SKM-1 treated with dmso at 0.1 percent for 144 hours (cell line): ENCODE results near the gene KMT5B.

ENCODE experiments used
- DNase-seq: peaks from one replicate; lab custom pipeline; 2025; ENCODE audit not compliant: unreplicated experiment; lab: John Stamatoyannopoulos, UW

Gene KMT5B

DNA sequence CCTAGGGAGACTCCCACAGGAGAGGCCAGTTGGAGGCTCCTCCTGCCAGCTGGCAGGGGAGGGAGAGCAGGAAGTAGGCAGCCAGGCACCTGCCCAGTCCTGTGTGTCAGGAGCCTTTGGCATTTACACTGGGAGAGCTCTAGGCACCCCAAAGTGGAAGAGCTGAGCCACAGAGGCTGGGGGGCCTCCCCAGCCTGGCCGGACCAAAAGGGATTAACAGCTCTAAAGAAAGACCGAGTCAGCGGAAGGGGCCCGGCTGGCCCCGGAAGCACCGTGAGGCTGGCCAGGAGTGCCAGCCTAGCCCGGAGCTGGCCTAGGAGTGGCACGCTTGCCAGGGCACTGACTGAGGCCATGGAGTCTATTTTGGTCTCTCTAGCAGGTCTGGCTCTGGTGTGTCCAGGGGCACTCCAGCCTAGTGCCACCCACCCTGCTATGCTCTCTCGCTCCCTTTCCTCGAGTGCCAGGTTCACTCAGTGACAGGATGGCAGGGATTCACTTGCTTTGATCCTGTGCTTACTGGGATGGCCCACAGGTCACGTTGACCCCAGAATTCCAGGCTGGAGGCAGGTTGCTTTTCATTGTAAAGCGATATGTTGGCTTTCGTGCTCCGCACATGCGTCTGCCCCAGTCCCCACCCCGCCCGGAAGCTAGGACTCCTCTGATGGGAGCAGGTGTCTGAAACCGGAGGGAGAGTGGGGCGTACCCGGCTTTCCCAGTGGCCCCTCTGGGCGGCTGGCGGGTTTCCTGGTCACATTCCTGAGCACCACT is 3.3 kb upstream of the KMT5B start:
- no peak for DNase-seq

DNA sequence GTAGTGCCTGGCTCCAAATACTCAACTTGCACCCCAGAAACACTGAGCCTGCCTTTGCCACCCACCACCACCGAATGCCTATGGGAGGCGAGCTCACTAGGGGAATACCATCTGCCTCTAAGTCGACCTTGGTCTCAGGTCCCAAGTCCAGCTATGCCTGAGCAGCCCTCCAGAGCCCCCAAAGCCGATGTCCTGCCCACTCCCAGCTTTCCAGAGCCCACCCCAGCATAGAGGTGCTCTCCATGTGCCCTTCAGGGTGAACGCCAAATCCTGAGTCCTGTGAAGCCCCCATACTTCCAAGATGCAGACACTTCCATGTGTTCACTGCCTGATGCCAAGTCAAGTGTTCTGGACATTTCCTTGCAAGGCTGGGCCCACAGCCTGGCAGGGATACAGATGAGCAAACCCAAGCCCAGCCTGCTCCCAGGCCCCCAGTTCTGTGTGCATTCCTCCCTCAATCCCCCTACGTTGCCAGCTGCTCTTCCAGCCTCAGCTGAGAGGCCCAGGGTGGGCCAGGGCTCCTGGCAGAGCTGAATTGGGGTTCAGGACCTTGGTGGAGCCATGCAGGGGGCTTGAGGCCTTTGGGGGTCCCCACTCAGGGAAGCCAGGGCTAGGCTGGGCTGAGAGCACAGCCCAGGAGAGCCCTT is 2.6 kb upstream of the KMT5B start:
- no peak for DNase-seq

DNA sequence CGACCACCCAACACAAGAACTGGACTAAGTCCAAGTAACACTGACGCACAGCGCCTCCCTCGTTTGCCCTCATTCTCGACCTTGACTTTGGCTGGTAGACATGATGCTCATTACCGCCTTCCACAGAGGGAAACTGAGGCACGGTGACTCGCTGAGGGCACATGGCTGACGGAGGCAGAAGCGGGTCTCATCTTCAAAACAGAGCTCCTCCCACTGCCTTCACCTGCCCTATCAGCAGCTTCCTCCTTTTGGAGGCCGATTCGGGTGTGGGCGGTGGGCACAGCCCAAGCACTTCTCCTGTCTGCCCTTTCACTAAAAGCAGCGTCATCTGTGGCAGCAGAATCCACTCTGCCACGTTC is 2.0 kb upstream of the KMT5B start:
- no peak for DNase-seq

DNA sequence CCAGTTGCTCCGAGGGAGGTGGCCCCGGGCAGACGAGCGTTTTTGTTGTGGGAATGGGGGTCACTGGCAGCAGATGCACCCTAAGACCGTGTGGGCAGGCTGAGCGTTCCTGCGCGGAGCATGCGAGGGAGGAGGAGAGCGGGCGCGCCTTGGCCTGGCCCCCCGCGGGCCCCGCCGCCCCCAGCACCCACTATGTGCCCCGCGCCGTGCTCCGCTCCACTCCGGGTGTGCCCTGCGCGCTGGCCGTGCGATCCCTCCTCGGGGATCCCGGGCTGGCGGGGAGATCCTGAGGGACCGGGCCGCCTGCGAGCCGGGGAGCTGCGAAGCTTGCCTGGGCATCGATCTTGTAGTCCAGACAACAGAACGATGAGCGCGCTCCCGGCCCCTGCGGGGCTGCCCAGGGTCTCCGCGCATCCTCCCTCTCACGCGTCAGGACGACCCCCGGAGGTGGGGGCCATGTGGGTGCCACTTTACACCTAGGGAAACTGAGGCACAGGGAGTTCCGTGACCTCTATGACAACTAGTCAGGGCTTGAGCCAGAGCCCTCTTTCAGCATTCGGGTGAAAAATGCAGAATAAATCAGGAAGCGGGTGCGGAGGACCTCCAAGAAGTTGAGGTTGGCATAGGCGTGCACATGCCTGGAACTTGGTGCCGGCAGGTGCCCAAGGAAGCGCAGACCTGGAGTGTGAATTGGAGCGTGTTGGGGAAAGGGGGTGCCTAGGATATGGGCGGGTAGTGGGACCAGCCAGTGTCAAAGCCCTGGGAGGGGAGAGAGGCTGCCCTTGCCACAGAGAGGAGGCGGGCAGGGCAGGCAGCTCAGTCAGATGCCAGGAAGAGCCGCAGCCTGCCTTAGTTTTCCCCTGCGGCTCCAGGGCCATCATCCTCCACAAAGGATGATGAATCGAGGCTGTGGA is 1.3 kb upstream of the KMT5B start:
- DNase-seq, result no peak

DNA sequence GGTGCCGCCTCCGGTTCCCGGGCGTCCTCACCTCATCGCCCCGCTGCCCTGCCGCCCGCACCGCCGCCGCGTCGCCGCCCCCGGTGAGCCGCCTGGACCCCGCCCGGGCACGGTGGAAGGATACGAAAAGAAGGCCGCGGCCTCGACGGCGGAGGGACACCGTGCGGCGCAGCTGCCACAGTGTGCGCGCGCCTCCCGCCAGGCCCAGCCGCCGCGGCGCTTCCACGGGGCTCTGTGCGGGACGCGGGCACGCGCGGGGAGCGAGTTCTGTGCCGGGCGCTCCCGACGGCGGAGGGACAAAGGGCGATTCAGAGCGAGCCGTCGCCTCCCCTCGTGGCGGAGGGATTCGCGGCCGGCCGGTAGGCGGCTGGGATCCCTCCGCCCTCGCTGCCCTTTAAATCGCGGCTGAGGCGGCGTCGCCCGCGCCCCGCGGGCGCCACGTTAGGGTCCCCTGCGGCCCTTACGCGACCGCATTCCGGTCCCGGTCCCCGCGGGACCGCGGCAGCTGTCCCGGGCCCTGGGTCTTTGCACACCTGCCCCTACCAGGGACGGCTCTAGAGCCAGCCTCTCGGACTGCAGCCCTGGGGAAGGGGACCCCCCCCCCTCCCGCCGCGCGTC is 568 bp upstream of the KMT5B start:
- DNase-seq, result peak; percentile 83

DNA sequence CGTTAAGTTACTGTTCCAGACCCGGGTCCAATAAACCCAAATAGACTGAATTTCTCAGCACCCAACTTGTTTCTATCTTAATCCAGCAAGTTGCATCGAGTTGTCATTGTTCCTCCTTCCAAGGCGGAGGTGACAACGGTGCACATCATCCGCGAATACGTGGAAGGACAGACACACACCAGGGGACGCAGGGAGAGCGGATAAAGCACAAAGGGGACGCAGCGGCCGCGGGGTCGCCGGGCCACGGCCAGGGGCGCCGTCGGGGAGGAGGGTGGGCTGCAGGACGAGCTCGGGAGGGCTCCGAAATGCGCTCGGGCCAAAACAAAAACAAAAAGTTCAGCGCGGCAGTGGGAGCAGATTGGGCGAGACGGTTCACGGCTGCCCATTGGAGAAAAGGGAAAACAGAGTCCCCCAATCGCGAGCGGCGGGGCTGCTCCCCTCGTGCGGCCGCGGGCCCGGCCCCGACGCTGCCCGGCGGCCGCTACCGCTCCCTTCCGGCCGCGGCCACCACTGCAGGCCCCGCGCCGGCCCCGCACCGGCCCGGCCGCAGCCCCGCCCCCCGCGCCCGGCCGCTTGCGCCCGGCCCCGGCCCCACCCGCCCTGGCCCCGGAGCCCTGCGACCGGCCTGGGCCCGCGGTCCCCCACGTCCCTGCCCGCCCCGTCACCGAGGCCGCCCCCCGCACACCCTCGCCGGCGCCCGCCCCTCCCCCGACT is 518 bp downstream of the KMT5B start:
- peak; percentile 44 for DNase-seq

DNA sequence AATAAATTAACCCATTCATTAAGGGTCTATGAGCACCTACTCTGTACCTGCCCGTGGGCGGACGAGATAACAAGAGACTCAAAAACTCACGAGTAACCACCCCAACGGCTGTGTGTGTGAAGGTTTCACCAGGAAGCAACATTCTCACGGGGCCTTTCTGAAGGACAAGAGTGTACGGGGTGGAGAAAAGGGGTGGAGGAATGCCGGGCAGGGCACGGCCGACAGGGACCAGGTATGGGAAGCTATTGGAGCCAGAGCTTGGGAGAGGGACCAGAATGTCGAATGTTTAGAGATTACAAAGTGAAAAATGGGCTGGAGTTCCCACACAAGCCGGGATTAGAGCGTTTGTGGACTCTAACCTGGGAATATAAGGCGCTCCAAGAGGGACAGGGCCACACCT is 1.6 kb downstream of the KMT5B start:
- DNase-seq, result no peak

DNA sequence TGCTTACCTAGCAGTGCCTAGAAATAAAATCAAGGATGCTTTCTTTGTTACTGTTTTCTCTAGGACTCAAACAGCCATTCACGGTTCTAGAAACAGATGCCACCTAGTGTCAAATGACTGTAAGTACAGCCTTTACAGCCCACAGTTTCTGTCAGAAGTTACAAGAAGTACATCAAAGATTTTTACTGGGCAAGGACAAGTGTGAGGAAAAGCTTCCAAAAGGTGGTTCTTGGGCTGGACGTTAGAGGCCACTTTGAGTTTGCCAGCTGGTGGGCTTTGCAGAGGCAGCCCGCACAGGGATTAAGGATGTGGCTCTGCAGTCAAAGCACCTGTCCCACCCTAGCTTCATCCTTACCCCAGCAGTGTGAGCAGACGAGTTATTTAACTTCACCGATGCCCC is 6.9 kb downstream of the KMT5B start:
- peak; percentile 60 for DNase-seq

DNA sequence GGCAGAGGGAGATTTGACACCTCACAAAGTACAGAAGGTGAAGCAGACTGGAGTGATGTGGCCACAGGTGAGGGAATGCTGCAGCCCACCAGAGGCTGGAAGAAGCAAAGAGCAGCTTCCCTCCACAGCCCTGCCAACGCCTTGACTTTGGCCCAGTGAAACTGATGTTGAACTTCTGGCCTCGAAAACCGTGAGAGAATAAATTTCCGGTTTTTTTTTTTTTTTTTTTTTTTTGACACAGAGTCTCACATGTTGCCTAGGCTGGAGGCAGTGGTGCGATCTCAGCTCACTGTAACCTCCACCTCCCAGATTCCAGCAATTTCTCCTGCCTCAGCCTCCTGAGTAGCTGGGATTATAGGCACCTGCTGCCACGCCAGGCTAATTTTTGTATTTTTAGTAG is 8.7 kb downstream of the KMT5B start:
- DNase-seq, result no peak

DNA sequence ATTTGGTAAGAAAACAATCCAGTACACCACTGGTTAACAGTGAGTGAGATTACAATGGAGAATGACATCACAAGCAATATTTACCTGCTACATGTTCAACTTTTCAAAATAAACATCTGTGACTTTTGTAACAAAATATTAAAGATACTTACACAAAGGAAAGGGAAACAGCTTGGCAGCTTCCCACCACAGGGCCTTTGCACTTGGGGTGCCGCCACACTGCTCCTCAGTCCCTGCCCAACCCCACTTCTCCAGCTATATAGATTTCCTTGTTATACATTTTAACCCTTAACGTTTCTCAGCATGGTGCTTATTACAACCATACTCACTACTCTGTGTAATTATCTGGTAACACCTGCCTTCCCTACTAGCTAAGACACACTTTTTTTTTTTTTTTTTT is 10.9 kb downstream of the KMT5B start:
- DNase-seq, result no peak

DNA sequence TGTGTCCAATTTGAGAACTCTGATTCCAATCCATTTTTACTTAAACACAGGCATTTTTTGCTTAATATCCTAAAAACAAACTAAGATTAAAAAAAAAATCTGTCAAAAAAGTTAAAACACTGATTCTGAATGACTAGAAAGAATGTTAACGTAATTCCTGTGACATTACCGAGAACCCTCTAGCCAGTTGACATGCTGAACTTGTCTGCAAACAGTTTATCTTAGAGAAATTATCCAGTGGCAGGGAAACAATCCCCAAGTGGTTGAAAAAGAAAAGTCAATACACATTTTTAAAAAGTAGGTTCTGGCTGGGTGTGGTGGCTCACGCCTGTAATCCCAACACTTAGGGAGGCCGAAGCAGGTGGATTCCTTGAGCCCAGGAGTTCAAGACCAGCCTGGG is 11.6 kb downstream of the KMT5B start:
- DNase-seq, result no peak

DNA sequence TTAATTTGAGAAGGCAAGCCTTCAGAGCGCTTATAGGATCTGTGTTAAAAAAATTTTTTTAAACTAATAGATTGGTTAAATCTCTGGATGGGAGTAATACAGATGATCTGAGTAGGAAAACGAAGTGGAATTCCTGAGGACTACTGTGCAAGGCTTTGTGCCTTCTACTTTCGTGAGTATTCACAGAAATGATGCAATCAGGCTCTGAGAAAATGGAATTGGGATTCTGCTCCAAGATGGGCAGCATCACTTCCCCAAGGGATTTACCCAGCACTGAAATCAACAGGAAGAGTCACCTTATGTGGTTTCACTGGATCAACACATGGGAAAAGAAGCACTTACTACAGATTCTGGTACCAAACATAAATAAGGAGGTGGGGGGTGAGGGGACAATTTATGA is 12.5 kb downstream of the KMT5B start:
- no peak for DNase-seq

DNA sequence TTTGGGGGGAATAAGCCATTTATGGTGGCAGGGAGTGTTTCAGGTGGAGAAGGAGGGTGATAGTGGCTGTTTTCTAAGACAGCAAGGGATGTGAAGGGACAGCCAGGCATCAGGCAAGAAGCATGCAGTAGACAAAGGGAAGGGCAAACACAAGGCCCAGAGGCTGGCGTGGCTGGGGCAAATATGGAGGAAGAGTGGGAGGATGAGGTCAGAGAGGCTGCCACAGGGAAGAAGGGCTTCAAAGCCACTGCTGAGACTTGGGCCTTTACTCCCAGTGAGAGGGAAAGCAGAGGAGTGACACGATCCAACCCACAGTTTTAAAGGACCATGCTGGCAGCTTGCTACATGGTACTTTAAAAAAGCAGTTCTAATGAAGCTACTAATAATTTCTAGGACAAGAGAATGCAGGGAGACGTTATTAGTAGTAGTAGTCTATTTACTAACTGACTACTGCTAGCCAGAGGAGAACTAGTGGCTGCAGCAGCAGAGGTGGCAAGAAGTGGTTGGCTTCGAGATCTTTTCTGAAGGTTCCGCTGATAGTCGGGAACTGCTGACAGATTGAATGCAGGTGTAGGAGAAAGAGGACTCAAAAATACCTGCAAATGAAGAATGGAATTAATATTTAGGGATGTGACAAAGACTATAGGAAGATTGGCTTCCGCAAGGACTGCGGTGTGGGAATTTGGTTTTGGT is 13.7 kb downstream of the KMT5B start:
- DNase-seq, result no peak

DNA sequence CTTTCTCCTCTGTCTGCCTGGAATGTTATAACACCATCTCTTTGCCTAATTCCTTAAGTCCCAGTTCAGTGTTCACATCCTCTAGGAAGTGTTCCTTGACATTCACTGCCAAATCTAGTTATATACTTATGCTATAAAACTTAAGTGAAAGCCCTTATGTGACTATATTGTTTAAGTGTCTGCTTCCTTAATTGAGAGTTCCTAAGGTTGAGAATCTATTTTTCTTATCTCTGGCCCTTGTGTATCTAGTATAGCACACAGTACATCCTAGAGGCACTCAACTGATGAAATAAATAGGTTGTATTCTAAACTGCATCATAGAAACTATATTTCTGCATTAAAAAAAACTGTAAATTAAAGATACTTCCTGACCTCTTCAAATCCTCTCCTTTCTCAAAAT is 16.9 kb downstream of the KMT5B start:
- no peak for DNase-seq

DNA sequence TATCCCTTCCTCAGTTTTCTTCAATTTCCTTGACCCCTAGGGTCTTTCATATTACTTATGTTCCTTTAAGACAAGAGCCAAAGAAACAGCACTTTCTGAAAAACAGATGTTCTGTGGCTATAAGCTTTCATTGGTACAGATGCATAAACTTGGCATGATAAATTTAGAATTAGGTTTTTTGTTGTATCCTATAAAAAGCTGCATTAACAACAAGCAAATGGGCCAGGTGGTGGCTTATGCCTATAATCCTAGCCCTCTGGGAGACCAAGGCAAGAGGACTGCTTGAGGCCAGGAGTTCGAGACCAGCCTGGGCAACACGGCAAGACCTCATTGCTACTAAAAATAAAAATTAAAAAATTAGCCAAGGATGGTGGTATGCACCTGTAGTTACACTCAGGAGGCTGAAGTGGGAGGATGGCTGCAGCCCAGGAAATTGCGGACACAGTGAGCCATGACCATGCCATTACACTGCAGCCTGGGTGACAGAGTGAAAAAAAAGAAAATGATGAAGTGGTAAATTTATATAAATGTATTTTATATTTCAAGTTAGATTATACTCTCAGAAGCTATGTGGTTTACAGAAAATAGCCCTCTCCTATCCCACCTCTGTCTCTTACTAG is 18.3 kb downstream of the KMT5B start:
- no peak for DNase-seq

DNA sequence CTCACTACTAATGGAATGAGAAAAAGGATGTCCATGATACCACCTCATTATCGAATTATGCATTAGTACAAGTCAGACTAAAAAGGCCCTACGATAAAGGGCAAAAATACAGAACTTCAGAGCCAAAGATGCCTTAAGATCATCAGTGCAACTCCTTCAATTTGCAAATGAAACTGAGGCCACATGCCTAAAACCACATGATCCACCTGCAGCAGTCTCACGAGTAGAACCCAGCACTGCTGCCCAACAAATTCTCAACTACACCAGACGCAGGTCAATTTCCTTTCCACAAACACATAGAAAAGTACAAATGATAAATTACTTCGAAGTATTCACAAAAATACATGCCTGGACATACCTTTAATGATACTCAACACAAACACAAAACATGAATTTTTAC is 20.1 kb downstream of the KMT5B start:
- no peak for DNase-seq

DNA sequence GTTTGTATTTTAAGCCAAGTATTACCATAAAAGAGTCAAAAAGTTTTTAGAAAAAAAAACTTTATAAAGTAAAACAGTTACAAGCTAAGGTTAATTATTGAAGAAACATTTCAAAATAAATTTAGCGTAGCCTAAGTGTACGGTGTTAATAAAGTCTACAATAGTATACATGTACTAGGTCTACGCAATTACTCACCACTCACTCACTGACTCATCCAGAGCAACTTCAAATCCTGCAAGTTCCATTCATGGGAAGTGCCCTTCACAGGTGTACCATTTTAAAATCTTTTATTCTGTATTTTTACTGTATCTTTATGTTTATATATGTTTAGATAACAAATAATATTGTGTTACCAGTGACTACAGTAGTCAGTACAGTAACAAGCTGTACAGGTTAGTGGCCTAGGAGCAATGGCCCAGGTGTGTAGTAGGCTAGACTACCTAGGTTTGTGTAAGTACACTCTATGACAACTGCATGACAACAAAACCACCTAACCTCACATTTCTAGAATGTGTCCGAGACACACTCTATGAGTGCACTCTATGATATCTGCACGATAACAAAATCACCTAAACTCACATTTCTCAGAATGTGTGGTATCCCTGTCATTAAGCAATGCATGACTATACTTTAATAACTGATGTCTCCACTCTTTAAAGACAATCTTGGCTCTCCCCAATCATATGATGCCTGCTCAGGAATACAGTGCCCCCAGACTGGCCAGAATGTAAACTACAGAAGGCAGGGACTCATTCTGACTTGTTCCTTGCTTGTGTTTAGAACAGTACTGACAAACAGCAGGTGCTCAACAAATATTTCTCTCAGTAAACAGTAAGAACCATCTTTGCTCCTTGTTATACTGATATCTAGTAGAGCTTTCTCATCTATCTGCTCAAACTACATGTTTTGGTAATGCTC is 21.2 kb downstream of the KMT5B start:
- DNase-seq, result no peak

DNA sequence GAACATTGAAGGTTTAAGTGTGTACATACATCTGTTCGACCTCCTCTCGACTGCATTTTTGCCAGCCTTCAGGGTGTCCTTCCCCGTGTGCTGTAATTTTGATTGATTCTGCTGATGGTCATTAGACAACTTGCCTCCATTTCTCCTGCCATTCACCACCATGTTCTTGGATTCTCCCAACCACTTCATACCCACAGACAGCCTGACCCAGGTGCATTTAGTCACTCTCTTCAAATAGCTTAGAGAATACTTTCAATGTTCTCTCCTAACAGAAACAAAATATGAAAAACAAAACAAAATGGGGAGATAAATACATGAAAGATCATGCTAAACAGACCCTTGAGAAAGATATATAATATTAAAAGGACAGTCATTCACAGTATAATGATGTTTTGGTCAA is 23.2 kb downstream of the KMT5B start:
- DNase-seq, result no peak

DNA sequence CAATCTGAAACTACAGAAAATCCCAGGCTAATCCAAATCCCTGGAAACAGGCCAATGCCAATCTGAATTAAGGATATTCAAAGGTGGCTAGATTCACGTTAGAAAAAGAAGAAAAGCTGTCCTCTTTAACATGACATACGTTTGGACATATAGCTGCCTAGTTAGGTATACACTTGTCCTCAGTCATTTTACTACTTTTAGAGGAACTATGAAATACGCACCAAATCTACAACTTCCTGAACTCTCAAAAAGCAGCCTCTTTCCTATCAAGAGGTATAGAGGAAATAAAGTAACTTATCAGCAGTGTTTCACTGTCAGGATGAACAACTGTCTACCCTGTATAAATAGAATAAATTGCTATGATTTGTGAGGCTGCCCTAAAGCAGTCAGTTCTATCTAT is 24.0 kb downstream of the KMT5B start:
- DNase-seq, result no peak
